H9 (cell line): ENCODE data around the gene NHS. TPM values are rescaled to one million over a fixed set of nuclear protein-coding genes. Genes with fewer than 3 reads are reported as not detected.
"Not testable (repeated sequence)": the region's sequence is repeated elsewhere in the genome, so short reads cannot be mapped to it uniquely, and the experiment has no call there.

Source experiments
- DNase-seq: peaks from one replicate; pipeline ENCODE4 v3.0.0-alpha.2; 2017
- H2AFZ ChIP-seq: one replicate; pipeline ENCODE4 v1.6.1; 2013; ENCODE audit warnings: mild to moderate bottlenecking, low read length, control low read depth, moderate library complexity
- H2AK5ac ChIP-seq: 2 replicates; pipeline ENCODE4 v1.6.1; 2013; ENCODE audit warnings: low read length, control low read depth, mixed read lengths; ENCODE audit not compliant: insufficient read length
- H2BK120ac ChIP-seq: one replicate; pipeline ENCODE4 v1.6.1; 2013; ENCODE audit warnings: low read depth, mild to moderate bottlenecking, low read length, control low read depth, inconsistent platforms; ENCODE audit not compliant: poor library complexity, severe bottlenecking
- H2BK12ac ChIP-seq: 2 replicates; pipeline ENCODE4 v1.6.1; 2013; ENCODE audit warnings: low read length, control low read depth, mixed read lengths, low read depth; ENCODE audit not compliant: insufficient read length
- H2BK15ac ChIP-seq: 2 replicates; pipeline ENCODE4 v1.6.1; 2013; ENCODE audit warnings: low read depth, low read length, control low read depth
- H2BK20ac ChIP-seq: one replicate; pipeline ENCODE4 v1.6.1; 2013; ENCODE audit warnings: low read depth, mild to moderate bottlenecking, low read length, control low read depth, inconsistent platforms; ENCODE audit not compliant: poor library complexity, severe bottlenecking
- H2BK5ac ChIP-seq: 2 replicates; pipeline ENCODE4 v1.6.1; 2013; ENCODE audit warnings: low read length, control low read depth, mixed read lengths; ENCODE audit not compliant: insufficient read length
- H3K14ac ChIP-seq: 2 replicates; pipeline ENCODE4 v1.6.1; 2013; ENCODE audit warnings: low read length, control low read depth; ENCODE audit not compliant: insufficient read depth
- H3K18ac ChIP-seq: 2 replicates; pipeline ENCODE4 v1.6.1; 2013; ENCODE audit warnings: low read depth, mild to moderate bottlenecking, mixed read lengths, low read length, control low read depth; ENCODE audit not compliant: insufficient read length
- H3K23ac ChIP-seq: 2 replicates; pipeline ENCODE4 v1.6.1; 2013; ENCODE audit warnings: low read length, control low read depth, mixed read lengths, low read depth; ENCODE audit not compliant: insufficient read length
- H3K23me2 ChIP-seq: 2 replicates; pipeline ENCODE4 v1.6.1; 2013; ENCODE audit warnings: low read depth, mild to moderate bottlenecking, mixed read lengths, low read length, control low read depth; ENCODE audit not compliant: insufficient read length, poor library complexity, severe bottlenecking
- H3K27ac ChIP-seq: 2 replicates; pipeline ENCODE4 v1.5.1; 2013; ENCODE audit warnings: low read length, control low read depth, mixed read lengths, low read depth; ENCODE audit not compliant: insufficient read length
- H3K27me3 ChIP-seq: 2 replicates; pipeline ENCODE4 v1.6.1; 2013; ENCODE audit warnings: low read length, control low read depth, inconsistent platforms; ENCODE audit not compliant: insufficient read depth
- H3K4ac ChIP-seq: 2 replicates; pipeline ENCODE4 v1.6.1; 2013; ENCODE audit warnings: low read depth, mild to moderate bottlenecking, control low read depth, inconsistent platforms, low read length, moderate library complexity
- H3K4me1 ChIP-seq: 2 replicates; pipeline ENCODE4 v1.6.1; 2013; ENCODE audit warnings: low read length, control low read depth, inconsistent platforms; ENCODE audit not compliant: insufficient read depth
- H3K4me2 ChIP-seq: 2 replicates; pipeline ENCODE4 v1.6.1; 2013; ENCODE audit warnings: low read length, control low read depth, mixed read lengths; ENCODE audit not compliant: insufficient read length, insufficient read depth
- H3K56ac ChIP-seq: 2 replicates; pipeline ENCODE4 v1.6.1; 2013; ENCODE audit warnings: low read depth, mild to moderate bottlenecking, mixed read lengths, low read length, control low read depth; ENCODE audit not compliant: insufficient read length
- H3K79me1 ChIP-seq: 2 replicates; pipeline ENCODE4 v1.6.1; 2013; ENCODE audit warnings: low read depth, mild to moderate bottlenecking, moderate library complexity, low read length, control low read depth, inconsistent platforms; ENCODE audit not compliant: insufficient read depth, poor library complexity, severe bottlenecking
- H3K79me2 ChIP-seq: 2 replicates; pipeline ENCODE4 v1.6.1; 2013; ENCODE audit warnings: low read length, control low read depth, inconsistent platforms; ENCODE audit not compliant: insufficient read depth
- H3K9ac ChIP-seq: 2 replicates; pipeline ENCODE4 v1.6.1; 2013; ENCODE audit warnings: low read length, control low read depth, mixed read lengths; ENCODE audit not compliant: insufficient read length; ENCODE audit errors: extremely low read depth
- H3K9me3 ChIP-seq: one replicate; pipeline ENCODE4 v1.6.1; 2013; ENCODE audit warnings: low read depth, low read length, inconsistent platforms; ENCODE audit not compliant: control insufficient read depth
- H3T11ph ChIP-seq: one replicate; pipeline ENCODE4 v1.6.1; 2013; ENCODE audit warnings: mild to moderate bottlenecking, low read length, control low read depth, inconsistent platforms
- H4K20me1 ChIP-seq: one replicate; pipeline ENCODE4 v1.6.1; 2013; ENCODE audit not compliant: control insufficient read depth, insufficient read length, insufficient read depth
- H4K5ac ChIP-seq: 2 replicates; pipeline ENCODE4 v1.6.1; 2013; ENCODE audit warnings: low read depth, mild to moderate bottlenecking, mixed read lengths, low read length, control low read depth; ENCODE audit not compliant: insufficient read length
- H4K8ac ChIP-seq: replicated peaks from 2 replicates; pipeline ENCODE4 v1.6.1; 2013; ENCODE audit warnings: low read length, control low read depth, mixed read lengths, low read depth; ENCODE audit not compliant: insufficient read length
- H4K91ac ChIP-seq: 2 replicates; pipeline ENCODE4 v1.6.1; 2013; ENCODE audit warnings: low read depth, mild to moderate bottlenecking, moderate library complexity, mixed read lengths, low read length, control low read depth; ENCODE audit not compliant: insufficient read length
- H3K27ac Mint-ChIP-seq, 3 experiments: 2 replicates in 2 of 3; 3 replicates in 1 of 3; pipeline ENCODE4 v1.8.0; 2020 to 2021; ENCODE audit warnings: mixed read lengths in 3 of 3, mild to moderate bottlenecking in 1 of 3, moderate library complexity in 1 of 3
- H3K27me3 Mint-ChIP-seq: 2 replicates; pipeline ENCODE4 v1.8.0; 2021; ENCODE audit warnings: low read depth, mild to moderate bottlenecking, moderate library complexity, mixed read lengths
- H3K36me3 Mint-ChIP-seq, 3 experiments: 2 replicates in 2 of 3; 3 replicates in 1 of 3; pipeline ENCODE4 v1.8.0; 2020 to 2021; ENCODE audit warnings: low read depth in 3 of 3, mixed read lengths in 3 of 3; ENCODE audit not compliant: insufficient read depth in 1 of 3
- H3K4me1 Mint-ChIP-seq, 2 experiments: 2 replicates each; pipeline ENCODE4 v1.8.0; 2020; ENCODE audit warnings: mixed read lengths in 2 of 2
- H3K4me3 Mint-ChIP-seq, 2 experiments: 2 replicates in 1 of 2; 3 replicates in 1 of 2; pipeline ENCODE4 v1.8.0; 2020 to 2021; ENCODE audit warnings: mild to moderate bottlenecking in 2 of 2, mixed read lengths in 2 of 2, moderate library complexity in 1 of 2
- H3K9me3 Mint-ChIP-seq, 2 experiments: 2 replicates in 1 of 2; 3 replicates in 1 of 2; pipeline ENCODE4 v1.8.0; 2020; ENCODE audit warnings: mild to moderate bottlenecking in 2 of 2, mixed read lengths in 2 of 2, moderate library complexity in 1 of 2
- CTCF ChIP-seq: fragments of 200-600 bp; sonication (generic); conservative IDR thresholded peaks from 3 replicates; pipeline ENCODE4 v1.8.0; 2021; ENCODE audit warnings: antibody characterized with exemption, mild to moderate bottlenecking
- WGBS: extraction: QIAGEN DNeasy Blood & Tissue Kit; methylation state at CpG from one replicate; pipeline ENCODE4 v1.1.7; 2013; ENCODE audit warnings: missing lambda C conversion rate, low lambda C conversion rate, mixed read lengths; ENCODE audit not compliant: insufficient read length; ENCODE audit errors: extremely low coverage; 5-methylcytosine and 5-hydroxymethylcytosine counted together
- total RNA-seq: library from RNA; stranded (reverse); gene quantifications from 2 replicates; pipeline ENCODE4 v1.2.1, GENCODE V29; 2021

Gene NHS
- total RNA-seq, 1 experiment from 2014 or later, result 8.7 TPM

- Histone ChIP-seq H2BK120ac (no peak overlapping the region), H3K9me3 (peaks cover 9% of the 10 kb centered on the region), H3K79me1 (no peaks in the 10 kb centered on the region), H3K23ac (no peak overlapping the region), H4K8ac (no peak overlapping the region), H3K23me2 (no peaks in the 10 kb centered on the region), H3K4me2 (no peak overlapping the region), H4K20me1 (no peaks in the 10 kb centered on the region), H3K27me3 (no peaks in the 10 kb centered on the region), H2BK12ac (no peak overlapping the region), H2AFZ (no peak overlapping the region), H3K56ac (no peak overlapping the region), H2BK5ac (no peak overlapping the region), H3K18ac (no peak overlapping the region), H4K91ac (no peak overlapping the region), H2AK5ac (no peak overlapping the region), H3K4ac (no peak overlapping the region), H3K27ac (no peak overlapping the region), H4K5ac (no peak overlapping the region), H3K4me1 (no peaks in the 10 kb centered on the region), H3K14ac (no peak overlapping the region), H2BK20ac (no peak overlapping the region), H3T11ph (no peak overlapping the region), H3K9ac (no peak overlapping the region), H2BK15ac (no peak overlapping the region), H3K79me2 (no peaks in the 10 kb centered on the region)
- no peak for DNase-seq
- H3K4me3 Mint-ChIP-seq, result no peak overlapping the region
- H3K4me1 Mint-ChIP-seq, result peaks cover 24 to 27% of the 10 kb centered on the region in 2 experiments
- H3K36me3 Mint-ChIP-seq, result peaks cover 5 to 12% (median 8%) of the 10 kb centered on the region in 3 experiments; a peak in 5 of 7 replicates
- peaks cover 7 to 13% of the 10 kb centered on the region in 2 experiments; a peak in 4 of 5 replicates for H3K9me3 Mint-ChIP-seq
- no peak overlapping the region; a peak in 1 of 7 replicates for H3K27ac Mint-ChIP-seq
- WGBS, result no CpG with 5 or more reads among the region's 6 CpGs
- H3K27me3 Mint-ChIP-seq, result peaks cover 2% of the 10 kb centered on the region; the same call in 1 of the 2 replicates
- TF ChIP-seq CTCF, result no peak
Measured at GRCh38 chrX:17501746-17502145, 126.7 kb downstream of the NHS start.

- not testable (repeated sequence) for H3K9me3 ChIP-seq, H3K4me3 Mint-ChIP-seq, H2BK5ac ChIP-seq, H3K23ac ChIP-seq, DNase-seq, H2BK12ac ChIP-seq, H2BK20ac ChIP-seq, H3K79me1 ChIP-seq, H3K4me1 ChIP-seq, H3K27ac Mint-ChIP-seq, H3K27ac ChIP-seq, H3K79me2 ChIP-seq, H2AK5ac ChIP-seq, H4K20me1 ChIP-seq, H3K18ac ChIP-seq, H2BK15ac ChIP-seq, H4K8ac ChIP-seq, H4K5ac ChIP-seq, H3K4ac ChIP-seq, H3K9ac ChIP-seq, H3K23me2 ChIP-seq, H2AFZ ChIP-seq, H4K91ac ChIP-seq, H2BK120ac ChIP-seq, H3K27me3 Mint-ChIP-seq, H3K56ac ChIP-seq, H3T11ph ChIP-seq, H3K27me3 ChIP-seq, H3K4me2 ChIP-seq, H3K14ac ChIP-seq
- WGBS, result no CpG with 5 or more reads among the region's 3 CpGs
- Mint-ChIP-seq H3K4me1 (peaks cover 8 to 11% of the 10 kb centered on the region in 2 experiments), H3K9me3 (peaks cover 16 to 22% of the 10 kb centered on the region in 2 experiments), H3K36me3 (peaks cover 15 to 21% (median 16%) of the 10 kb centered on the region in 3 experiments)
Measured at GRCh38 chrX:17506352-17506751, 131.4 kb downstream of the NHS start.
